ENCODE results near the gene MRPL36.
"Not testable (repeated sequence)": the region's sequence is repeated elsewhere in the genome, so short reads cannot be mapped to it uniquely, and the experiment has no call there.

The MRPL36 gene

DNA sequence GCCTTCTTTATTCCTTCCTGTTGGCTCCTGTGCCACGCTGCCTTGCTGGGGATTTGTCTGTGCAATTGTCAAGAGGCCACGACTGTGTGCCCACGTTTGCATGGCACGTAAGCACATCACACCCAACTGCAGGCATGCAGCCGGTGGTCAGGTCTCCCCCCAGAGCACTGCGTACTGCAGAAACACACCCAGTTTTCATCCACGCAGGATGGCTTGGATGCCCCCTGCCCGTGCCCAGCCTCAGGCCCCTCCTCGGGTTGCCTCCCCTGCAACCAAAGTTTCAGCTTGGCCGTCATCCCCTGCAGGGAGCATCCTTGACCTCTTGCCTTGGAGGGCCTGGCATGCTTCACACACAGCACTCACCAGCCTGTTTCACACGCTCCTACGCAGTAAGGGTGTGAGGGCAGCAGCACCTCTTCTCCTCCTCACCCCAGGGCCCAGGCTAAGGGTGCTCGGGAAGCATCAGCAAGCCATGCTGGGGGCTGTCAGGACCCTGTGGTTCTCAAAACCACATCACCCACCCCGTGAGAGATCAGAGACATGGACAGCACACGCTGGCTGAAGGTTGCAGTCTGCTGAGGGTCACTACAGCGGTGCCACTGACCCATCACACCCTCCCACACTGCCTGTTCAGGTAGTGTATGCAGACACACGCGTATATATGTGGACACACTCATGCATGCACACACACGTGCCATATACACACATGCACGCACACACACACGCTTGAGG is 3.1 kb downstream of the MRPL36 start:
- DNase-seq (ENCODE audit: low spot score): no peak

DNA sequence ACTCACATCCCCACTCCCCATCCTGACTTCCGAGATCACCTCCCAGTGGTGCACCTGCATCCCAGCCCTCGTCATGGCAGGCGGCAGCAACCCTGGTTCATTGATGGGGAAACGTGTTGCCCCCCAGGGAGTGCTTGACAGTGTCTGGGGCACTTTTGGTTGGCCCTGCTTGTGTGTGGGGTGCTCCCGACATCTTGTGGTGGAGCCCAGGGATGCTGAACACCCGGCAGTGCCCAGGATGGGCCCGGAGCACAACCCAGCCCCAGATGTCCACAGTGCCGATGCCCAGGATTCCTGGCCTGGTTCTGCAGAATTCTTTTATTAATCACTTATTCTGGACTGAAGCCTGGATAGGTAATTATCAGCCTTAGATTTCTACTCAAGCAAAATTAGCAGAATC is 3.7 kb downstream of the MRPL36 start:
- DNase-seq (ENCODE audit: low spot score): no peak

GRCh38 chr5:1795506-1795905 is 4.1 kb downstream of the MRPL36 start:
- DNase-seq (ENCODE audit: low spot score): no peak

DNA sequence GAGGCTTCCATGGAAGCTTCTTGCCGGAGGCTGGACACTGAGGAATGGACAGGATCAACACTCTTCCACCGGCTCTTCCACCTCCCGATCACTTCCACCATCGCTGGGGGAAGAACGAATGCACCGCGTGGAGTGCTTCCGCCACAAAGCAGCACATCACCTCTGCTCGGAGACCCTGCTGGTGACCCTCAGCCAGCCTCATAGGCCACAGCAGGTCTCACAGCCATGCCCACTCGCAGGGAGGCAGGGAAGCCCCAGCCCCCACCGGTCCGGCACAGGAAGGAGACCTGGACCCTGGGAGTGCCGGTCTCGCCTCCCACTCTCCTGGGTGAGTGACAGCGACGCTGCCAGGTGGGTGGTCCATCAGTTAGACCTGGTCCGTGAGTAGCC is 4.7 kb downstream of the MRPL36 start:
- no peak for DNase-seq (ENCODE audit: low spot score)

GRCh38 chr5:1793966-1794900 is 5.4 kb downstream of the MRPL36 start:
- DNase-seq (ENCODE audit: low spot score): no peak

DNA sequence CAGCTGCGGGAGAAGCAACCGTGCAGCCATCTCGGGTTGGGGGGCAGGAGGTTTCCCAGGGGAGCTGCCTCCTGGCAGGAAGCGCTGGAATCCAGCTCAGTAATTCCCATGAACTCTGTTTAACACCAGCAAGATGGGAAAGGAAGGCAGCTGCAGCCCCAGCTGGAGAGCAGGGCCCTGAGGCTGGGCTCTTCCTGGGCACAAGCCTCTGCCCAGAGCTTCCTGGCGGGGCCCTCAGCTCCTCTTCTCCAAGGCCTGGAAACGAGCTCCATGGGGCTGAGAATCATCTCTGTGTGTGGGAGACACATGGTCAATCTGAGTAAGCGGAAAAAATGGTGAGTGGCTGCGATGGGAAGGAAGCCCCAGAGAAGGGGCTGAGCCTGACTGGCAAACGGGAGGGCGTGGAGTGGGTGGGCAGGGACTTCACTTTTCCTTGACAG is 6.3 kb downstream of the MRPL36 start:
- no peak for DNase-seq (ENCODE audit: low spot score)

DNA sequence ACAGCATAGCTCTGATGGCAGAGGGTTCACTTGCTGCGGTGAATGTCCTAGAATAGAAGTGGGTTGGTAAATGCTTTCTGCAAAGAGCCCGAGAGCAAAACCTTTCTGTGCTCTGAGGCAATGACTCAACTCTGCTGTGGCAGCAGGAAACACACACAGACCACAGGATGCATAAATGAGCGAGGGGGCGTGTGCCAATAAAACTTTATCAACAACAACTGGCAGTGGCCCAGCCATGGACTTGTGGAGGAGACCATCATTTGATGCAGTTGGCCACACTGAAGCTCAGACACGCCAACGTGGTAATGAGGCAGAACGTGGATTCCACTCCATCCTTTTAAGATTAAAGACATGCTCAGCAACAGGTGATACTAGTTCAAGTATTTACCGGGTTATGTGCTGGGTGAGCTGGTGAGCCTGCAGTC is 6.8 kb downstream of the MRPL36 start:
- DNase-seq (ENCODE audit: low spot score): no peak

- DNase-seq (ENCODE audit: low spot score): no peak
Measured at GRCh38 chr5:1791176-1791575, 8.5 kb downstream of the MRPL36 start.

DNA sequence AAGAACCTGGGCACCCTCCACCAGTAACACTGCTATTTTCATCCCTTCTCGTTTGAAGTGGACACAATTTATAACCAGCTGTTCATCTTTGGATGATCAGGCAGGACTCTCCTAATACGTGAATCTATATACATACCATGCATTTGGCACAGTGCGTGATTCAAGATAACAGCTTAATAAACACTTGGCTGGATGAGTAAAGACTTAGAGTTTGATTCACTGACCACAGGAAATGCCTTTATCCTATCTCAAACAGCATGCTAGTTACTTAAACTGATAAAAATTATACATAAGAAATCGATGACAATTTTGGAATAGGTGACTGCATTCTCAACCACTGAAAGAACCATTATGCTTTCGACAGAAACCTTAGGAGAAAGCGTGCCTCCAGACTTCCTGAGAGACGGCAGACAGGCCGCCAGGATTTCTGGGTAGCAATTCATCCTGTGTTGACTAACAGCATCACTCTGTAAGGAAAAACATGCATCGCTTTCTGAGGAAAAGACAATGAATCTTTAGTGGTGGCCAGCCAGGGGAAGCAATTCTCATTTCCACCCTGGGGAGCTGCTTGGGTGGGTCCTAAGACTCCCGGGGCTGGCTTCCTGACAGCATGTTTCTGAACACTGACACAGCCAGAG is 9.7 kb downstream of the MRPL36 start:
- DNase-seq (ENCODE audit: low spot score): no peak

DNA sequence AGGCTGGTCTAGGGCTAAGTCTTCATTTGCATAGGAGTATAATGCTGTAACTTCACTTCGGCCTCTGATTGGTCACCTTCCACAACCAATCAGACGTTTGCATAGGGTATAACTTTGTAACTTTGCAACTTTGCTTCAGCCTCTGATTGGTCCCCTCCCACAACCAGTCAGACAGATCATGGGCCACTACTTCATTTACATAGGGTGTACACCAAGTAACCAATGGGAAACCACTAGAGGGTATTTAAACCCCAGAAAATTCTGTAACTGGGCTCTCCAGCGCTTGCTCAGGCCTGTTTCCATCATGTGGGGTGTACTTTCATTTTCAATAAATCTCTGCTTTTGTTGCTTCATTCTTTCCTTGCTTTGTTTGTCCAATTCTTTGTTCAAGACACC is 10.2 kb downstream of the MRPL36 start:
- DNase-seq (ENCODE audit: low spot score): not testable (repeated sequence)

GRCh38 chr5:1788828-1789227 is 10.8 kb downstream of the MRPL36 start:
- DNase-seq (ENCODE audit: low spot score): no peak

DNA sequence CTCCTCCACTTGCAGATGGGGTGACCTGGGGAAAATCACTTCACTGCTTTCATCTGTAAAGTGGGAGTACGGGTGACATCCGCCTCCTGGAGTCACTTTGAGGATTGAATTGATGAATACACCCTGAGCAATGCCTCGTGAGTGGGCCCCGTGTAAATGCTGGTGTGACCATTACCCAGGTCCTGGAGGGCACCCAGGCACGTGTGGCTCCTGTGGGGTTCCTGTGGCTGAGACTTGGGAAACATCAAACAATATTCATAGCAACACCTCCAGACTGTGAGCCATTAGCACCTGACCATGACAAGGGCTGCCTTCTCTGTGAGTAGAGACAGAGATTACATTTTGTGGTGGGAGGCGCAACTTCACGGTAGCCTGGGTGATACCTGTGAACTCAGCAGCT is 11.4 kb downstream of the MRPL36 start:
- no peak for DNase-seq (ENCODE audit: low spot score)

DNA sequence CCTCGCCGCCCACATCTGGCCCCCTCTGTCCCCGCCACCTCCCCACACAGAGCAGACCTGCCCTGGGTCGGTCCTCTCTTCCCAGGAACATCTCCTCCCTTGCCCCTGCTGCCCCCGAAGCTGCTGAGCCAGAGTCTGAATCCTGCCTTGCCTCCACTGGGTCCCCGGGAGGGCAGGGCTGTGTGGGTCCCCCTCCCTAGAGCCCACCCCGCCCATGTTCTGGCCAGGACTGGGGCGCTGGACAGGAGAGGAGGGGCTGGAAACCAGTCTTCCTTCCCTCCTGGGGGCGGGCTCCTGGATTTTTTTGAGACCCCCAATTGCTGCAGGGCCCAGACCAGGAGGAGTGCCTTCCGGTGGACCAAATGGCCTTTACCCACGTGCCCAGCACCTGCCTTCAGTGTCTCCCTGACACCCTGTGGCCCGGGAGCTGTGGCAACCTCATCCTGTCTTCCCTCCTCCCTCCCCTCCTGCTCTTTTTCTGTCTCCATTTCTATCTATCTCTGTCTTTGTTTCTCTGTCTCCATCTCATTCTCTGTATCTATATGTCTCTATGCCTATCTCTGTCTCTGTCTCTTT is 12.1 kb downstream of the MRPL36 start:
- no peak for DNase-seq (ENCODE audit: low spot score)

GRCh38 chr5:1786621-1787471 is 12.8 kb downstream of the MRPL36 start:
- DNase-seq (ENCODE audit: low spot score): no peak

DNA sequence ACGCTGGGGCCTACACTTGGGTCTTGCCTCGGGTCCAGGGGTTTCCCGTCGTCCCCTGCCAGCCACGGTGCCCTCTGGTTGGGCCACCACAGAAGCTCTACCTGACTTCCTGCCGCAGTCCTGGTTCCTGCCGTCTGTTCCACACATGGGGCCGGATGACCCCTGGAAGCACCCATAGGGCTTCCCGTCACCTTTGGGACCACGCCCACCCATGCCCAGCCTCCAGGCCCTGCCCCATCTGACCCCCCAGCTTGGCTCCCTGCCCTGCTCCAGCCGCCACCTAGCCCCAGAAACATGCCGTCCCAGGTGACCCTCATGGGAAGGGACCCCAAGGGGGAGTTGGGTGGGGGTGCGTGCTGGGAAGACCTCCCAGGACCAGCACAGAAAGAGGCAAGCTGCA is 13.7 kb downstream of the MRPL36 start:
- DNase-seq (ENCODE audit: low spot score): no peak

- DNase-seq (ENCODE audit: low spot score): no peak
Measured at GRCh38 chr5:1785062-1785461, 14.6 kb downstream of the MRPL36 start.

DNA sequence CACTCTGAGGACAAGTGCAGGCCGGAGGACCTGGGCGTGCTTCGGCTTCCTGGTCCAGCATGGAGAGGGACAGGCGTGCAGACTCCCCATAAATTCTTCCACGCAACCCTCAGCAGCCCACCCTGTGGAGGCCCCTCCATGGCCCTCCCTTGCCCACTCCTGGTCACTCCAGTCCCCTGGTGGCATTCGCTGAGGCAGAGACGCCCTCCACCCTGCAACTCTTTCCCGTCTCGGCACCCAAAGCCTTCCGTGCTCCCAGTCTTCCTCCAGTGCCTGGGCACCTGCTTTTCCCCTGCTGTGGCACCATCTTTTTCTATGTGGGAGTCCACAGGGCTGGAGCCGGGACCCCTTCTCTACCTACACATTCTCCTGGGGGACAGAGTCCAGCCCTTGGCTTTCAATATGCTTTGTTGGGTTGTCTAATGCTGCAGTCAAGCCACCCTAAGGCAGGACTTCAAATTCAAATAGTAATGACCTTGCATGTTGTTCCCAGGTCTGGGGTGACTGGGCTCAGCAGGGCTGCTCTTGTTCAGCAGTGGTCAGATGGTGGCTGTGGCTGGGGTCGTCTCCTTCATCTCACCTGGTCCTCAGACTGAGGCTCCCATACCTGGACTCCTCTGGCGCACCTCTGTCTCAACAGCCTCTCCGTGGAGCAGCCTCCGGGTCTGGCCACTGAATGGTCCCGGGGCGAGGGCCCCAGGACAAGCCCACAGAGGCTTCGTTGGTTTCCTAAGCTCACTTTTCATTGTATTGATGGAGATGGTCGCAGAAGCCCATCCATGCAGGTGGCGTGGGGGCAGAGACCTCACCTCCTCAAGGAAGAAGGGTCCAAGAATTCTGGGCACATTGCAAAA is 15.2 kb downstream of the MRPL36 start:
- no peak for DNase-seq (ENCODE audit: low spot score)

GRCh38 chr5:1783216-1783554 is 16.5 kb downstream of the MRPL36 start:
- no peak for DNase-seq (ENCODE audit: low spot score)

DNA sequence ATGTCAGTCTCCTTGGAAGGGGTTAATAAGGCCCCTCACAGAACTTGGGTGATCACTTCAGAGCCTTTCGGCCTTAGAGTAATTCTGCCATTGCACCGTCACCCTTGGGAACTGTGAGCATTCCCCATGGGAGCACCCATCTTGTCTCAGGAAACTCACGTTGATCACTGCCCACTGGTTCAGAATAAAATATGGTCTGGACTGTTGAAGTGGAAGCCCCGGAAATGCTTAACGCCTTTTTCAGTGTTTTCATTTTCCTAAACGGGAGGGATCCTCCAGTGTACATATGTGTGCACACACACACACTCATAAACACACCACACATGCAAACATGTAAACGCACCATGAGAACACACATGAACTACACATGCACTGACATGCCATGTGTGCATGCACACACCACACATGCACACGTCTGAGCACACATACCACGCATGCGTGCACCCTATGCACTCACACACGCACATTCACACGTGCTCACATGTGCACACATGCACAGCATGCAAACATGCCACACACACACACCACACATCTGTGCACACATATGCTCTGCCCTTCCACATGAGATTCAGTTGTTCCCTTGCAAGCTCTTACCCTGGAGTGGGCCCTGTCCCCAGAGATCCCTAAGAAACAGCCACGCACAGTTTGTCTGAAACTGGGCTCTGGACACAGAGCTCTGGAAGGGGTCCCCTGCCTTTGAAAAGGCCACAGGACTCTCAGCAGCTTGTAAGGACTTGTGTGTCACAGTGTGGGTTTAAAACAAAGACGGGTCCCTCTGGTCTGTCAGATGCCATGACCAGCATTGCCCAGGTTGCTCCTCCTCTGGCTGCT is 17.0 kb downstream of the MRPL36 start:
- no peak for DNase-seq (ENCODE audit: low spot score)

All from iPS-NIHi11 (cell line).